Trophoblast cell (in vitro differentiated cells and primary cell): ENCODE results near the gene MMGT1.
"Not testable (repeated sequence)": the region's sequence is repeated elsewhere in the genome, so short reads cannot be mapped to it uniquely, and the experiment has no call there.

Experiments used
- DNase-seq, 2 donors: peaks; one replicate each; pipeline ENCODE4 v3.0.0-alpha.2; 2016
- H2AFZ ChIP-seq: 2 replicates; pipeline ENCODE4 v1.6.1; 2013; ENCODE audit warnings: low read length, moderate library complexity, mild to moderate bottlenecking; ENCODE audit not compliant: insufficient read depth, poor library complexity
- H2AK5ac ChIP-seq: 2 replicates; pipeline ENCODE4 v1.6.1; 2013; ENCODE audit warnings: mild to moderate bottlenecking, low read length
- H2BK120ac ChIP-seq: 2 replicates; pipeline ENCODE4 v1.6.1; 2013; ENCODE audit warnings: low read length, mild to moderate bottlenecking, moderate library complexity; ENCODE audit not compliant: insufficient read depth, poor library complexity
- H2BK12ac ChIP-seq: 2 replicates; pipeline ENCODE4 v1.6.1; 2013; ENCODE audit warnings: mild to moderate bottlenecking, low read length, moderate library complexity
- H2BK5ac ChIP-seq: 2 replicates; pipeline ENCODE4 v1.6.1; 2013; ENCODE audit warnings: low read length, low read depth, moderate library complexity, mild to moderate bottlenecking; ENCODE audit not compliant: poor library complexity
- H3K14ac ChIP-seq: 2 replicates; pipeline ENCODE4 v1.6.1; 2013; ENCODE audit warnings: mild to moderate bottlenecking, low read length
- H3K18ac ChIP-seq: 2 replicates; pipeline ENCODE4 v1.6.1; 2013; ENCODE audit warnings: mild to moderate bottlenecking, low read length
- H3K23ac ChIP-seq: 2 replicates; pipeline ENCODE4 v1.6.1; 2013; ENCODE audit warnings: low read length
- H3K27ac ChIP-seq: 2 replicates; pipeline ENCODE4 v1.5.1; 2013; ENCODE audit warnings: low read depth, mild to moderate bottlenecking, inconsistent platforms, low read length, moderate library complexity
- H3K27me3 ChIP-seq: 2 replicates; pipeline ENCODE4 v1.6.1; 2013; ENCODE audit warnings: inconsistent platforms, mild to moderate bottlenecking, low read length, moderate library complexity; ENCODE audit not compliant: insufficient read depth
- H3K36me3 ChIP-seq, 2 experiments: 1 replicate in 1 of 2; 2 replicates in 1 of 2; pipeline ENCODE4 v1.6.1; 2013; ENCODE audit warnings: low read length in 2 of 2, mild to moderate bottlenecking in 2 of 2, moderate library complexity in 1 of 2; ENCODE audit not compliant: insufficient read depth in 2 of 2, control insufficient read depth in 1 of 2
- H3K4ac ChIP-seq: 2 replicates; pipeline ENCODE4 v1.6.1; 2013; ENCODE audit warnings: low read depth, mild to moderate bottlenecking, low read length, moderate library complexity
- H3K4me1 ChIP-seq, 2 experiments: 1 replicate in 1 of 2; 2 replicates in 1 of 2; pipeline ENCODE4 v1.6.1; 2013; ENCODE audit warnings: low read length in 2 of 2, mild to moderate bottlenecking in 2 of 2, moderate library complexity in 1 of 2; ENCODE audit not compliant: insufficient read depth in 2 of 2, control insufficient read depth in 1 of 2
- H3K4me2 ChIP-seq: 2 replicates; pipeline ENCODE4 v1.6.1; 2013; ENCODE audit warnings: inconsistent platforms, mild to moderate bottlenecking, low read length, moderate library complexity
- H3K4me3 ChIP-seq: 2 replicates; pipeline ENCODE4 v1.5.1; 2013; ENCODE audit warnings: mild to moderate bottlenecking, low read depth, low read length, inconsistent platforms
- H3K79me1 ChIP-seq: one replicate; pipeline ENCODE4 v1.6.1; 2013; ENCODE audit warnings: low read length
- H3K79me2 ChIP-seq: 2 replicates; pipeline ENCODE4 v1.6.1; 2013; ENCODE audit warnings: low read length, mild to moderate bottlenecking; ENCODE audit not compliant: control insufficient read depth, insufficient read depth, poor library complexity
- H3K9ac ChIP-seq: 2 replicates; pipeline ENCODE4 v1.6.1; 2013; ENCODE audit warnings: mild to moderate bottlenecking, low read length
- H3K9me3 ChIP-seq: 2 replicates; pipeline ENCODE4 v1.6.1; 2013; ENCODE audit warnings: low read depth, mild to moderate bottlenecking, control low read depth, inconsistent platforms, low read length; ENCODE audit not compliant: insufficient read depth
- H4K12ac ChIP-seq: 2 replicates; pipeline ENCODE4 v1.6.1; 2013; ENCODE audit warnings: low read depth, mild to moderate bottlenecking, low read length, moderate library complexity
- H4K8ac ChIP-seq: 2 replicates; pipeline ENCODE4 v1.6.1; 2013; ENCODE audit warnings: low read depth, mild to moderate bottlenecking, low read length, moderate library complexity
- H4K91ac ChIP-seq: one replicate; pipeline ENCODE4 v1.6.1; 2013; ENCODE audit warnings: low read depth, mild to moderate bottlenecking, low read length, moderate library complexity
- WGBS: extraction: QIAGEN DNeasy Blood & Tissue Kit; methylation state at CpG from one replicate; pipeline ENCODE4 v1.1.7; 2013; ENCODE audit warnings: missing lambda C conversion rate; ENCODE audit not compliant: insufficient read length, insufficient coverage; ENCODE audit errors: extremely low coverage; 5-methylcytosine and 5-hydroxymethylcytosine counted together

Gene MMGT1

DNA sequence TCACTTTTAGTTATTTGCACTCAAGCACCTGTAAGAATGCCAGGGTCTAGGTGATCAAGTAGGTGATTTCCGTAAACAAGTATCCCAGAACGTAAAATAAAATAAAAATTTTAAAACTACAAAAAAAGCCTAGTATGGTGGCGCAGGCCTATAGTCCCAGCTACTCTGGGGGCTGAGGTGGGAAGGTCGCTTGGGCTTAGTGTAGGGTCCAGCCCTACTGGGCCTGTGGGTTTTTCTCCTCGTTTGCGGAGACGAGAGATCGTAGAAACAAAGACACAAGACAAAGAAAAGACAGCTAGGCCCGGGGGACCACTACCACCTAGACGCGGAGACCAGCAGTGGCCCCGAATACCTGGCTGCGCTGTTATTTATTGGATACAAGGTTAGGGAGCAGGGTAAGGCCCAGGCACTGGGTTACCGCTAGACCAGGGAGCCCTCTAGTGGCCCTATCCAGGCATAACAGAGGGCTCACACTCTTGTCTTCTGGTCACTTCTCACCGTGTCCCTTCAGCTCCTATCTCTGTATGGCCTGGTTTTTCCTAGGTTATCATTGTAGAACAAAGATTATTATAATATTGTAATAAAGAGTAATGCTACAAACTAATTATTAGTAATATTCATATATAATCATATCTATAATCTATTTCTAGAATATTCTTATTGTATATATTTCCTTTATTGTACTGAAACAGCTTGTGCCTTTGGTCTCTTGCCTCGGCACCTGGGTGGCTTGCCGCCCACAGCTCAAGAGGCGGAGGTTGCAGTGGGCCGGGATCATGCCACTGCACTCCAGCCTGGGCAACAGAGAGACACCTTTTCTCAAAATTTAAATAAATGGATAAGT lies 41.9 kb downstream of the MMGT1 start:
- H3K4me2 ChIP-seq, result no peak overlapping the region
- no peak overlapping the region for H3K14ac ChIP-seq
- no peaks in the 10 kb centered on the region for H3K27me3 ChIP-seq
- no peaks in the 10 kb centered on the region for H3K36me3 ChIP-seq
- no peak overlapping the region for H2BK12ac ChIP-seq
- no peak overlapping the region for H3K9ac ChIP-seq
- H4K8ac ChIP-seq, result no peak overlapping the region
- H2BK5ac ChIP-seq, result no peak overlapping the region
- H3K9me3 ChIP-seq, result no peaks in the 10 kb centered on the region
- WGBS, result no CpG with 5 or more reads among the region's 19 CpGs
- no peak overlapping the region for H2AFZ ChIP-seq
- H3K4me1 ChIP-seq, result no peaks in the 10 kb centered on the region
- no peaks in the 10 kb centered on the region for H3K79me1 ChIP-seq
- no peak overlapping the region for H3K23ac ChIP-seq
- no peak overlapping the region for H4K91ac ChIP-seq
- H3K79me2 ChIP-seq, result no peaks in the 10 kb centered on the region
- H3K4ac ChIP-seq, result no peak overlapping the region
- no peak overlapping the region for H2AK5ac ChIP-seq
- no peak overlapping the region for H3K18ac ChIP-seq
- H4K12ac ChIP-seq, result no peak overlapping the region
- peak in 1 of 2 donors; percentile 62 for DNase-seq
- no peak overlapping the region for H3K4me3 ChIP-seq
- H2BK120ac ChIP-seq, result no peak overlapping the region
- no peak overlapping the region for H3K27ac ChIP-seq

GRCh38 chrX:135927897-135928296 lies 45.9 kb downstream of the MMGT1 start:
- no peak overlapping the region for H2AFZ ChIP-seq
- H3K18ac ChIP-seq, result no peak overlapping the region
- H3K79me1 ChIP-seq, result no peaks in the 10 kb centered on the region
- no peak overlapping the region for H4K12ac ChIP-seq
- no peak overlapping the region for H2BK12ac ChIP-seq
- no peak overlapping the region for H3K23ac ChIP-seq
- no peak overlapping the region for H4K91ac ChIP-seq
- H3K4ac ChIP-seq, result no peak overlapping the region
- H3K27ac ChIP-seq, result no peak overlapping the region
- no peak overlapping the region for H4K8ac ChIP-seq
- no peaks in the 10 kb centered on the region for H3K9me3 ChIP-seq
- no peaks in the 10 kb centered on the region for H3K4me1 ChIP-seq
- H3K79me2 ChIP-seq, result no peaks in the 10 kb centered on the region
- H2BK5ac ChIP-seq, result no peak overlapping the region
- no peak overlapping the region for H2AK5ac ChIP-seq
- H3K9ac ChIP-seq, result no peak overlapping the region
- H3K27me3 ChIP-seq, result no peaks in the 10 kb centered on the region
- no peak overlapping the region for H3K4me2 ChIP-seq
- no peaks in the 10 kb centered on the region for H3K36me3 ChIP-seq
- no peak overlapping the region for H3K4me3 ChIP-seq
- no peak overlapping the region for H3K14ac ChIP-seq
- no peak overlapping the region for H2BK120ac ChIP-seq
- no peak for DNase-seq
- WGBS, result no CpG with 5 or more reads among the region's 2 CpGs

GRCh38 chrX:135923353-135923752 lies 50.4 kb downstream of the MMGT1 start:
- Histone ChIP-seq H2AFZ (no peak overlapping the region), H3K36me3 (no peaks in the 10 kb centered on the region), H4K12ac (no peak overlapping the region), H3K27ac (no peak overlapping the region), H3K79me1 (no peaks in the 10 kb centered on the region), H3K79me2 (no peaks in the 10 kb centered on the region), H3K9ac (no peak overlapping the region), H3K4ac (no peak overlapping the region), H3K18ac (no peak overlapping the region), H2BK12ac (no peak overlapping the region), H2BK120ac (no peak overlapping the region), H2AK5ac (no peak overlapping the region), H3K14ac (no peak overlapping the region), H3K9me3 (no peaks in the 10 kb centered on the region), H3K4me3 (no peak overlapping the region), H3K27me3 (no peaks in the 10 kb centered on the region), H3K23ac (no peak overlapping the region), H4K91ac (no peak overlapping the region), H4K8ac (no peak overlapping the region), H3K4me2 (no peak overlapping the region), H3K4me1 (no peaks in the 10 kb centered on the region), H2BK5ac (no peak overlapping the region)
- peak in 1 of 2 donors; percentile 21 for DNase-seq
- WGBS, result no CpG with 5 or more reads among the region's 5 CpGs

DNA sequence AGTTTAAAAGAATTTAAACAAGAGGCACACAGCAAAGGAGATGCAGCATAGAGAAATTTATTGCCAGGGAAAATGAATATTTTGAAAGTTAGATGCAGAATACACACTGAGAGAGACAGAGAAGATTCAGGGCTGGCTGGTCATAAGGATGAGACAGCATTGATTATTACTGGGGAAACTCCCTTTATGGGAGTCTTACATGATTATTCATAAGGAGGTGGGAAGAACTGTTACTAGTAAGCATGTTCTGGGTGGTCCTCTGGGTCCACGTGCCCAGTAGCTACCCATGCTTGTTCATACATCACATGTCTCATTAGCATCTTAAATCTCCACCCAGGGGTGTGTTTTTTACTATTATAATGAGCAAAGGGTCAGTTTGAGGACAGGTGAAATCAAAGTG lies 53.3 kb downstream of the MMGT1 start:
- no CpG with 5 or more reads among the region's 1 CpG for WGBS
- H3K27me3 ChIP-seq, DNase-seq, H3K4me1 ChIP-seq, H3K4ac ChIP-seq, H3K18ac ChIP-seq, H4K91ac ChIP-seq, H3K14ac ChIP-seq, H3K9me3 ChIP-seq, H4K8ac ChIP-seq, H4K12ac ChIP-seq, H3K4me2 ChIP-seq, H2AFZ ChIP-seq, H3K23ac ChIP-seq, H3K79me2 ChIP-seq, H2AK5ac ChIP-seq, H2BK12ac ChIP-seq, H3K4me3 ChIP-seq, H3K27ac ChIP-seq, H3K36me3 ChIP-seq, H3K79me1 ChIP-seq, H2BK5ac ChIP-seq, H2BK120ac ChIP-seq, H3K9ac ChIP-seq: not testable (repeated sequence)
